Upper lobe of left lung (tissue), 4 donors: ENCODE results near the gene KIAA1614.

Experiments used
- CTCF ChIP-seq, 6 experiments: fragments of 450-650 bp in 4 of 6; fragments of 200-600 bp in 2 of 6; sonication (generic) in 2 of 6; IDR thresholded peaks; one replicate each; pipeline ENCODE4 v1.5.1; 2016 to 2019; ENCODE audit warnings: antibody characterized with exemption in 6 of 6
- EP300 ChIP-seq, 4 donors: sonication (generic); formaldehyde crosslinking; IDR thresholded peaks; one replicate each; pipeline ENCODE4 v1.5.1; 2017; ENCODE audit warnings: antibody characterized with exemption in 4 of 4, control low read depth in 2 of 4

- TF ChIP-seq EP300 (IDR thresholded peaks at IDR 0.05) = no peak
- no peak for TF ChIP-seq CTCF (IDR thresholded peaks at IDR 0.05)
Observed at GRCh38 chr1:180909462-180909976, 3.2 kb upstream of the KIAA1614 start.
